K562 (cell line): ENCODE data around the gene CTIF. TPM values are rescaled to one million over a fixed set of nuclear protein-coding genes. Genes with fewer than 3 reads are reported as not detected.

Source experiments
- ATAC-seq: fragments of 200-7000 bp; cut with Tn5 transposase; 3 replicates; pipeline ENCODE4 v1.9.1; 2020; ENCODE audit warnings: moderate library complexity
- BruUV-seq: library from RNA; stranded (reverse); fragments of 400-500 nt; replicated peaks from 2 replicates; lab custom pipeline; 2021; lab: Mats Ljungman, UMichigan
- CTCF ChIA-PET: fragments of 300-600 bp; formaldehyde crosslinking; extraction: SDS; loops from one replicate; lab custom pipeline; 2021; ENCODE audit warnings: low intra/inter-chr PET ratio; lab: Yijun Ruan, JAX
- POLR2A ChIA-PET: fragments of 300-600, 350-650 bp; sonication (Branson Sonifier 250); formaldehyde crosslinking; extraction: SDS; loops from one replicate; lab custom pipeline; 2021; ENCODE audit warnings: antibody characterized with exemption, inconsistent platforms; lab: Yijun Ruan, JAX
- DNase-seq, 4 experiments: peaks; one replicate each; pipeline versions ENCODE4 v3.0.0 to v3.0.0-alpha.2; 2011 to 2018; ENCODE audit warnings: low spot score in 3 of 4, mixed read lengths in 3 of 4; ENCODE audit errors: extremely low read depth in 1 of 4
- FAIRE-seq: peaks from 2 replicates; lab custom pipeline; 2011; peaks lifted over from hg19 to GRCh38; lab: Jason Lieb, UNC
- H2AFZ ChIP-seq: 2 replicates; pipeline ENCODE4 v1.6.0; 2011; ENCODE audit warnings: low read depth, low read length, control low read depth, inconsistent platforms
- H3K27ac ChIP-seq: fragments of 200-600 bp; 3 replicates; pipeline ENCODE4 v1.8.0; 2011; ENCODE audit warnings: low read depth, mild to moderate bottlenecking, control low read depth, inconsistent platforms, low read length, moderate library complexity, mixed read lengths; ENCODE audit errors: extremely low read depth
- H3K27me3 ChIP-seq, 2 experiments: fragments of 300-600 bp in 1 of 2; 2 replicates in 1 of 2; 3 replicates in 1 of 2; pipeline versions ENCODE4 v1.6.0 to v1.8.0; 2011; ENCODE audit warnings: inconsistent platforms in 2 of 2, low read length in 2 of 2, mild to moderate bottlenecking in 1 of 2, mixed read lengths in 1 of 2, moderate library complexity in 1 of 2; ENCODE audit not compliant: control insufficient read depth in 2 of 2, insufficient read depth in 2 of 2
- H3K36me3 ChIP-seq: fragments of 300-600 bp; 3 replicates; pipeline ENCODE4 v1.8.0; 2011; ENCODE audit warnings: mild to moderate bottlenecking, low read length, inconsistent platforms; ENCODE audit not compliant: control insufficient read depth, insufficient read depth
- H3K4me1 ChIP-seq, 2 experiments: fragments of 200-600 bp in 1 of 2; replicated peaks in 1 of 2; 2 replicates in 1 of 2; 3 replicates in 1 of 2; pipeline versions ENCODE4 v1.5.1 to v1.8.0; 2011; ENCODE audit warnings: inconsistent platforms in 2 of 2, low read length in 2 of 2, mild to moderate bottlenecking in 1 of 2, mixed read lengths in 1 of 2, moderate library complexity in 1 of 2; ENCODE audit not compliant: control insufficient read depth in 2 of 2, insufficient read depth in 2 of 2
- H3K4me2 ChIP-seq: 2 replicates; pipeline ENCODE4 v1.6.1; 2011; ENCODE audit warnings: low read length, control low read depth, inconsistent platforms, mixed read lengths; ENCODE audit not compliant: insufficient read depth
- H3K4me3 ChIP-seq: fragments of 200-600 bp; sonication (generic), shearing (Covaris generic); 2 replicates; pipeline ENCODE4 v1.5.1; 2016; ENCODE audit warnings: control low read depth, inconsistent platforms
- H3K79me2 ChIP-seq: fragments of 200-600 bp; 3 replicates; pipeline ENCODE4 v1.8.0; 2011; ENCODE audit warnings: low read length, inconsistent platforms; ENCODE audit not compliant: control insufficient read depth, insufficient read depth
- H3K9ac ChIP-seq, 2 experiments: 2 replicates each; pipeline versions ENCODE4 v1.6.0 to v1.6.1; 2011; ENCODE audit warnings: low read depth in 2 of 2, low read length in 2 of 2, control low read depth in 1 of 2, inconsistent platforms in 1 of 2, mild to moderate bottlenecking in 1 of 2, mixed read lengths in 1 of 2; ENCODE audit not compliant: insufficient read depth in 1 of 2
- H3K9me1 ChIP-seq: one replicate; pipeline ENCODE4 v1.6.0; 2011; ENCODE audit warnings: inconsistent platforms, mild to moderate bottlenecking, low read length, moderate library complexity; ENCODE audit not compliant: control insufficient read depth, insufficient read depth
- H3K9me3 ChIP-seq: replicated peaks from 2 replicates; pipeline ENCODE4 v1.5.1; 2011; ENCODE audit warnings: low read depth, low read length, inconsistent platforms; ENCODE audit not compliant: control insufficient read depth, insufficient read depth
- H4K20me1 ChIP-seq: replicated peaks from 2 replicates; pipeline ENCODE4 v1.6.1; 2011; ENCODE audit warnings: low read length, inconsistent platforms, mixed read lengths; ENCODE audit not compliant: control insufficient read depth, insufficient read depth
- CREB1 ChIP-seq, 2 experiments: sonication (generic) in 1 of 2; formaldehyde crosslinking in 1 of 2; IDR thresholded peaks; 2 replicates each; pipeline versions ENCODE4 v1.6.1 to v1.8.0; 2012 to 2022; ENCODE audit warnings: inconsistent platforms in 1 of 2, mild to moderate bottlenecking in 1 of 2, missing genetic modification reagents in 1 of 2, moderate library complexity in 1 of 2
- MEIS2 ChIP-seq: fragments of 450-650 bp; IDR thresholded peaks from 2 replicates; pipeline ENCODE4 v1.6.1; 2014; ENCODE audit warnings: mild to moderate bottlenecking; ENCODE audit not compliant: partially characterized antibody
- NCOA1 ChIP-seq: fragments of 450-650 bp; IDR thresholded peaks from 2 replicates; pipeline ENCODE4 v1.6.1; 2016; ENCODE audit warnings: low read depth
- NR2C1 ChIP-seq, 2 experiments: fragments of 450-650 bp; IDR thresholded peaks; 2 replicates each; pipeline ENCODE4 v1.6.1; 2017; ENCODE audit warnings: mild to moderate bottlenecking in 2 of 2, antibody characterized with exemption in 1 of 2, inconsistent platforms in 1 of 2, missing compliant biosample characterization in 1 of 2, missing genetic modification characterization in 1 of 2
- PHB ChIP-seq: fragments of 250-450 bp; sonication (Bioruptor Pico); IDR thresholded peaks from 2 replicates; pipeline ENCODE4 v1.5.0; 2021
- PTBP1 ChIP-seq: fragments of 200-400 bp; formaldehyde crosslinking; IDR thresholded peaks from 2 replicates; pipeline ENCODE4 v1.6.1; 2017; ENCODE audit warnings: low read depth, low read length
- ZNF23 ChIP-seq: fragments of 250-450 bp; sonication (Bioruptor Pico); IDR thresholded peaks from 2 replicates; pipeline ENCODE4 v1.4.0; 2020; ENCODE audit warnings: mild to moderate bottlenecking
- ZNF695 ChIP-seq: fragments of 450-650 bp; formaldehyde crosslinking; IDR thresholded peaks from 2 replicates; pipeline ENCODE4 v1.4.0; 2020; ENCODE audit warnings: mild to moderate bottlenecking, moderate library complexity
- WGBS: fragments of 100-300 bp; shearing (Covaris generic); methylation state at CpG from one replicate; pipeline ENCODE4 v1.1.6; 2016; ENCODE audit warnings: low coverage, mixed read lengths; ENCODE audit not compliant: insufficient coverage; ENCODE audit errors: missing lambda C conversion rate; 5-methylcytosine and 5-hydroxymethylcytosine counted together
- in situ Hi-C: fragments of 300-500 bp; cut with MboI; formaldehyde crosslinking; loops from 4 replicates; pipeline ENCODE4 v1.15.0; 2018; ENCODE audit warnings: inconsistent platforms, mixed read lengths
- intact Hi-C: fragments of 100-400 bp; cut with micrococcal nuclease; formaldehyde crosslinking; loops from 2 replicates; pipeline ENCODE4 v1.14.2; 2022
- polyA plus RNA-seq, 8 experiments: library from polyadenylated mRNA; depleted of rRNA in 4 of 8; stranded (reverse) in 5 of 8; unstranded in 3 of 8; fragments of >200 nt; fragmentation: Nextera tagmentation in 2 of 8; fragmentation: Illumina TruSeq in 1 of 8; extraction: Ambion mirVana in 2 of 8; extraction: Trizol in 1 of 8; gene quantifications; 2 replicates each; pipeline versions ENCODE4 v1.2.1 to v1.2.3, GENCODE V29; 2011 to 2014; ENCODE audit warnings: inconsistent platforms in 1 of 8, missing spikeins in 1 of 8
- total RNA-seq, 7 experiments: library from RNA; depleted of rRNA in 6 of 7; stranded (reverse); fragments of >200 nt in 6 of 7; fragmentation: Illumina TruSeq in 2 of 7; extraction: Trizol in 2 of 7; gene quantifications; 2 replicates each; pipeline versions ENCODE4 v1.2.1 to v1.2.3, GENCODE V29; 2011 to 2021; ENCODE audit warnings: low replicate concordance in 1 of 7
- TF ChIP-seq, protein P1 (sequence below): fragments of 250-450 bp; sonication (Bioruptor Pico); IDR thresholded peaks from 2 replicates; pipeline ENCODE4 v1.8.0; 2022; ENCODE audit warnings: inconsistent platforms, mild to moderate bottlenecking, moderate library complexity, borderline replicate concordance
- TF ChIP-seq, protein P2 (sequence below): fragments of 450-650 bp; formaldehyde crosslinking; IDR thresholded peaks from 2 replicates; pipeline ENCODE4 v1.4.0; 2020; ENCODE audit warnings: mild to moderate bottlenecking
- TF ChIP-seq, protein P3 (sequence below), 2 experiments: fragments of 450-650 bp in 1 of 2; sonication (generic) in 1 of 2; formaldehyde crosslinking; conservative IDR thresholded peaks; 2 replicates each; pipeline versions ENCODE4 v1.4.0 to v1.8.1; 2020 to 2022; ENCODE audit warnings: mild to moderate bottlenecking in 1 of 2, missing genetic modification reagents in 1 of 2

The CTIF gene
- total and polyA plus RNA-seq, 9 of the 15 experiments (the other 6 are each of a cell fraction or from before 2014, with no cell fraction given): 0.17 to 11.5 (median 2.2) TPM

GRCh38 chr18:48835745-48836170, 296.9 kb downstream of the CTIF start:
- POLR2A ChIA-PET: no interaction called here
- H3K9ac ChIP-seq: no peak overlapping the region
- in situ Hi-C loops (no loop called here), intact Hi-C loops (no loop called here)
- 75% methylated on average over 2 of the region's 3 CpGs for WGBS
- H3K36me3 ChIP-seq: no peaks in the 10 kb centered on the region
- ATAC-seq: no peak
- no peak overlapping the region for H3K4me2 ChIP-seq
- H3K79me2 ChIP-seq: no peaks in the 10 kb centered on the region
- no peak for DNase-seq
- no peaks in the 10 kb centered on the region for H3K9me3 ChIP-seq
- no peak overlapping the region for H2AFZ ChIP-seq
- TF ChIP-seq PHB (CRISPR knock-in tag): no peak
- TF ChIP-seq, protein P1, sequence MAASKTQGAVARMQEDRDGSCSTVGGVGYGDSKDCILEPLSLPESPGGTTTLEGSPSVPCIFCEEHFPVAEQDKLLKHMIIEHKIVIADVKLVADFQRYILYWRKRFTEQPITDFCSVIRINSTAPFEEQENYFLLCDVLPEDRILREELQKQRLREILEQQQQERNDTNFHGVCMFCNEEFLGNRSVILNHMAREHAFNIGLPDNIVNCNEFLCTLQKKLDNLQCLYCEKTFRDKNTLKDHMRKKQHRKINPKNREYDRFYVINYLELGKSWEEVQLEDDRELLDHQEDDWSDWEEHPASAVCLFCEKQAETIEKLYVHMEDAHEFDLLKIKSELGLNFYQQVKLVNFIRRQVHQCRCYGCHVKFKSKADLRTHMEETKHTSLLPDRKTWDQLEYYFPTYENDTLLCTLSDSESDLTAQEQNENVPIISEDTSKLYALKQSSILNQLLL (CRISPR knock-in tag): no peak
- no peak for TF ChIP-seq NCOA1
- TF ChIP-seq PTBP1: no peak
- TF ChIP-seq ZNF695 (CRISPR knock-in tag): no peak
- TF ChIP-seq CREB1 (IDR thresholded peaks at IDR 0.05): no peak
- TF ChIP-seq CREB1 (CRISPR knock-in tag; IDR thresholded peaks at IDR 0.05): no peak
- TF ChIP-seq MEIS2: no peak
- TF ChIP-seq, protein P2, sequence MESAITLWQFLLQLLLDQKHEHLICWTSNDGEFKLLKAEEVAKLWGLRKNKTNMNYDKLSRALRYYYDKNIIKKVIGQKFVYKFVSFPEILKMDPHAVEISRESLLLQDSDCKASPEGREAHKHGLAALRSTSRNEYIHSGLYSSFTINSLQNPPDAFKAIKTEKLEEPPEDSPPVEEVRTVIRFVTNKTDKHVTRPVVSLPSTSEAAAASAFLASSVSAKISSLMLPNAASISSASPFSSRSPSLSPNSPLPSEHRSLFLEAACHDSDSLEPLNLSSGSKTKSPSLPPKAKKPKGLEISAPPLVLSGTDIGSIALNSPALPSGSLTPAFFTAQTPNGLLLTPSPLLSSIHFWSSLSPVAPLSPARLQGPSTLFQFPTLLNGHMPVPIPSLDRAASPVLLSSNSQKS (CRISPR knock-in tag): no peak
- no peak for TF ChIP-seq NR2C1 (IDR thresholded peaks at IDR 0.05)
- no peak for TF ChIP-seq NR2C1 (tag; IDR thresholded peaks at IDR 0.05)
- TF ChIP-seq ZNF23 (CRISPR knock-in tag): no peak
- TF ChIP-seq, protein P3, sequence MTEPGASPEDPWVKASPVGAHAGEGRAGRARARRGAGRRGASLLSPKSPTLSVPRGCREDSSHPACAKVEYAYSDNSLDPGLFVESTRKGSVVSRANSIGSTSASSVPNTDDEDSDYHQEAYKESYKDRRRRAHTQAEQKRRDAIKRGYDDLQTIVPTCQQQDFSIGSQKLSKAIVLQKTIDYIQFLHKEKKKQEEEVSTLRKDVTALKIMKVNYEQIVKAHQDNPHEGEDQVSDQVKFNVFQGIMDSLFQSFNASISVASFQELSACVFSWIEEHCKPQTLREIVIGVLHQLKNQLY (CRISPR knock-in tag; conservative IDR thresholded peaks at IDR 0.05): no peak
- CTCF ChIA-PET: no interaction called here
- H3K27me3 ChIP-seq: no peaks in the 10 kb centered on the region
- BruUV-seq: no TSS peak
- no peak overlapping the region for H3K27ac ChIP-seq
- no peak overlapping the region for H3K4me3 ChIP-seq
- peaks cover 7 to 16% of the 10 kb centered on the region in 2 experiments; a peak in 4 of 5 replicates for H3K4me1 ChIP-seq
- H3K9me1 ChIP-seq: no peaks in the 10 kb centered on the region
- FAIRE-seq: no peak
- H4K20me1 ChIP-seq: no peaks in the 10 kb centered on the region
